ENCODE measurements around the gene LATS2.

GRCh38 chr13:21104199-21105019 is 43.0 kb upstream of the LATS2 start:
- TF ChIP-seq CTCF (tag by site-specific recombination; IDR thresholded peaks at IDR 0.05) (no peak), ZNF596 (tag by site-specific recombination; IDR thresholded peaks at IDR 0.05) (no peak), ELK4 (IDR thresholded peaks at IDR 0.05; ENCODE audit: borderline replicate concordance, low read depth, low read length) (no peak), ZFP37 (tag by site-specific recombination; IDR thresholded peaks at IDR 0.05) (no peak), SALL2 (tag by site-specific recombination; IDR thresholded peaks at IDR 0.05; ENCODE audit: borderline replicate concordance) (no peak), ZNF558 (tag by site-specific recombination; IDR thresholded peaks at IDR 0.05) (no peak), ATF2 (tag by site-specific recombination; IDR thresholded peaks at IDR 0.05; ENCODE audit: low read depth) (no peak), REST (tag by site-specific recombination; IDR thresholded peaks at IDR 0.05) (no peak), ZNF837 (tag by site-specific recombination; IDR thresholded peaks at IDR 0.05) (no peak)

Measured in HEK293 (cell line).